ENCODE measurements around the gene GABRQ. TPM values are rescaled to one million over a fixed set of nuclear protein-coding genes. Genes with fewer than 3 reads are reported as not detected.

GABRQ gene
- total RNA-seq, 6 experiments from 2014 or later = not detected

DNA sequence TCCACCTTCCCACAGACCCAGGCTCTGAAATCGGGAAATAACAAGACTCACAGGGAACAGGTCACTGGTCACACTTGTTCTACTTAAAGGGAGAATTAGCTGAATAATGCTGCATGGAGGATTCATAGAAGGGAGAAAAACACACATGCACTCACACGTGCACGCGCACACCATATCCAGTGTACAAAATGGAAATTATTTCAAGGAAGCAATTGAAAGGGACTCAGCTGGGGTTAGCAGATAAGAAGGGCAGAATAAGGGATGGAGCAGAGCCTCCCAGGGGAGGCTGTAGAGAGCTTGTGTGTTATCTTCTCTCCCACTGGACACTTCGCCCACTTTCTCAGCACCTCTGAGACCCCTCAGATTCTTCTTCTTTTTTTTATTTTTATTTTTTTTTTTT, 10.3 kb downstream of the GABRQ start:
- TF ChIP-seq, protein P1, sequence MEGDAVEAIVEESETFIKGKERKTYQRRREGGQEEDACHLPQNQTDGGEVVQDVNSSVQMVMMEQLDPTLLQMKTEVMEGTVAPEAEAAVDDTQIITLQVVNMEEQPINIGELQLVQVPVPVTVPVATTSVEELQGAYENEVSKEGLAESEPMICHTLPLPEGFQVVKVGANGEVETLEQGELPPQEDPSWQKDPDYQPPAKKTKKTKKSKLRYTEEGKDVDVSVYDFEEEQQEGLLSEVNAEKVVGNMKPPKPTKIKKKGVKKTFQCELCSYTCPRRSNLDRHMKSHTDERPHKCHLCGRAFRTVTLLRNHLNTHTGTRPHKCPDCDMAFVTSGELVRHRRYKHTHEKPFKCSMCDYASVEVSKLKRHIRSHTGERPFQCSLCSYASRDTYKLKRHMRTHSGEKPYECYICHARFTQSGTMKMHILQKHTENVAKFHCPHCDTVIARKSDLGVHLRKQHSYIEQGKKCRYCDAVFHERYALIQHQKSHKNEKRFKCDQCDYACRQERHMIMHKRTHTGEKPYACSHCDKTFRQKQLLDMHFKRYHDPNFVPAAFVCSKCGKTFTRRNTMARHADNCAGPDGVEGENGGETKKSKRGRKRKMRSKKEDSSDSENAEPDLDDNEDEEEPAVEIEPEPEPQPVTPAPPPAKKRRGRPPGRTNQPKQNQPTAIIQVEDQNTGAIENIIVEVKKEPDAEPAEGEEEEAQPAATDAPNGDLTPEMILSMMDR (IDR thresholded peaks at IDR 0.05) = no peak
- DNase-seq = no peak
- no peaks in the 10 kb centered on the region for H3K4me1 Mint-ChIP-seq (ENCODE audit: low read depth)
- H3K9me3 Mint-ChIP-seq = no peaks in the 10 kb centered on the region
- peaks cover 3% of the 10 kb centered on the region for H3K27me3 Mint-ChIP-seq (ENCODE audit: insufficient read depth)
- no peaks in the 10 kb centered on the region for H3K36me3 Mint-ChIP-seq (ENCODE audit: low read depth)
- H3K27ac Mint-ChIP-seq = no peak overlapping the region
- no peak overlapping the region for H3K4me3 Mint-ChIP-seq

DNA sequence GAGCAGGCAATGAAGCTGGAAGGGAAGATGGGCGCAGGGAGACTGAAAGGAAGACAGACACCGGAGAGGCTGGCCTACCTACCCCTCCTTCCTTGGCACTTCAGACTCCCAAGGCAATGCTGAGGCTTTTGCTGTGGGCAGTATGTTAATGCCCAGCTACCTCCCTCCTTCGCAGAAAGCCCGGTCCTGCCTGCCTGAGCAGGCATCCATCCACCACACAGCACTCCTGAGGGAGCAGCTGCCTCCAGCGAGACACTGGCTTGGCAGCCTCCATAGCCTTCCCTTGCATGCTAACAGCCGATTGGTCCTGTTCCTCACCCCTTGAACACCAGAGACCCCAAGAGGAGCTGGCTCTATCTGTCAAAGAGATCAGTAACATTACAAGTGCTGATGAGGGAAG, 14.4 kb downstream of the GABRQ start:
- H3K9me3 Mint-ChIP-seq = no peaks in the 10 kb centered on the region
- no peak overlapping the region for H3K27ac Mint-ChIP-seq
- H3K36me3 Mint-ChIP-seq (ENCODE audit: low read depth) = no peaks in the 10 kb centered on the region
- H3K4me3 Mint-ChIP-seq = no peak overlapping the region
- peaks cover 8% of the 10 kb centered on the region for H3K27me3 Mint-ChIP-seq (ENCODE audit: insufficient read depth)
- TF ChIP-seq, protein P1 (IDR thresholded peaks at IDR 0.05) = no peak
- no peak for DNase-seq
- H3K4me1 Mint-ChIP-seq (ENCODE audit: low read depth) = no peaks in the 10 kb centered on the region

DNA sequence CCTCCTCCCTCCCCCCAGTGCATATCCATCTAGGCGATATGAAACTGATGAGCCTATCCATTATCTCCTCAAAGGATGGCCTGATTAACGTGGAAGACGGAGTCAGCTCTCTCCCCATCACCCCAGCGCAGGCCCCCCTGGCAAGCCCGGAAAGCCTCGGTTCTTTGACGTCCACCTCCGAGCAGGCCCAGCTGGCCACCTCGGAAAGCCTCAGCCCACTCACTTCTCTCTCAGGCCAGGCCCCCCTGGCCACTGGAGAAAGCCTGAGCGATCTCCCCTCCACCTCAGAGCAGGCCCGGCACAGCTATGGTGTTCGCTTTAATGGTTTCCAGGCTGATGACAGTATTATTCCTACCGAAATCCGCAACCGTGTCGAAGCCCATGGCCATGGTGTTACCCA, 14.8 kb downstream of the GABRQ start:
- no peak overlapping the region for H3K27ac Mint-ChIP-seq
- H3K36me3 Mint-ChIP-seq (ENCODE audit: low read depth) = no peaks in the 10 kb centered on the region
- no peaks in the 10 kb centered on the region for H3K9me3 Mint-ChIP-seq
- no peak for DNase-seq
- H3K4me3 Mint-ChIP-seq = no peak overlapping the region
- TF ChIP-seq, protein P1 (IDR thresholded peaks at IDR 0.05) = no peak
- H3K4me1 Mint-ChIP-seq (ENCODE audit: low read depth) = no peaks in the 10 kb centered on the region
- peaks cover 8% of the 10 kb centered on the region for H3K27me3 Mint-ChIP-seq (ENCODE audit: insufficient read depth)

DNA sequence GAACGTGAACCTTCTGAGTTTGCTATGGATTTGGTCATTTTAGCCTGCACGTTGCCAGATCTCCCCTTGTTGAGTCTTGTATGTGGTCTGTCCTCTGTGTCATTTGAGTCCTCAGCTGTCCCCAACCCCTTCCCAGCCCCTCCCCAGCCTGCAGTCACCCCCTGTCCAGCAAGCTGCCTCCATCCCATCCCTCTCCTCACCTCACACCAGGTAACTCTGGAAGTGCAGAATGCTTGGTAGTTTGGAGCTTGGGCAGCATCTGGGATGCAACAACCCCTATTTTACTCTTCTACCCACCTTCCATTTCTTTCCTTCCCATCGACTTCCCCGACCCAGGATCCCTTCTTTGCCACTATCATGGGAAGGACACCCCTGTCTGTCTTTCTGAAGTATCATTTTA, 18.4 kb downstream of the GABRQ start:
- H3K4me1 Mint-ChIP-seq (ENCODE audit: low read depth) = no peaks in the 10 kb centered on the region
- H3K27me3 Mint-ChIP-seq (ENCODE audit: insufficient read depth) = peaks cover 5% of the 10 kb centered on the region
- no peaks in the 10 kb centered on the region for H3K36me3 Mint-ChIP-seq (ENCODE audit: low read depth)
- no peak overlapping the region for H3K27ac Mint-ChIP-seq
- no peak for DNase-seq
- H3K9me3 Mint-ChIP-seq = no peaks in the 10 kb centered on the region
- TF ChIP-seq, protein P1 (IDR thresholded peaks at IDR 0.05) = no peak
- H3K4me3 Mint-ChIP-seq = no peak overlapping the region

DNA sequence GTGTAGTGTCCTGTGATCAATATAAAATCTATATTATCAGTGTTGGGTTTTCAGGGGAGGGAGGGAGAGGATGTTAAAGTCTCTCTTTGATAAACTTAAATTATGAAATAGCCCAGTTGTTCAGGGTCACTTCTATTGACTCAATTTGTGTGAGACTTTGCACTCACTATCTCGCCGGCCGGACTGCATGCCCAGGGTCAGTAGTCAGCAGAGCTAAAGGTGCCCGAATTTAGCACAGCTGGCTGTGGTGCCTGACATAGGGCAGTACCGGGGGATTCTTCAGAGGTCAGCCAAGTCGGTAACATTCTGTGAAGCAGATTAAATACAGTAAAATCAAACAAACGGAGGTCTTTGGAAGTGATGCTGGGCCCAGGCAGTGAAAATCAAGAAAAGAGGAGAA, 19.2 kb downstream of the GABRQ start:
- Mint-ChIP-seq H3K27ac (no peak overlapping the region), H3K36me3 (ENCODE audit: low read depth) (no peaks in the 10 kb centered on the region), H3K9me3 (no peaks in the 10 kb centered on the region), H3K4me3 (no peak overlapping the region), H3K27me3 (ENCODE audit: insufficient read depth) (peaks cover 5% of the 10 kb centered on the region), H3K4me1 (ENCODE audit: low read depth) (no peaks in the 10 kb centered on the region)
- TF ChIP-seq, protein P1 (IDR thresholded peaks at IDR 0.05) = no peak
- no peak for DNase-seq

DNA sequence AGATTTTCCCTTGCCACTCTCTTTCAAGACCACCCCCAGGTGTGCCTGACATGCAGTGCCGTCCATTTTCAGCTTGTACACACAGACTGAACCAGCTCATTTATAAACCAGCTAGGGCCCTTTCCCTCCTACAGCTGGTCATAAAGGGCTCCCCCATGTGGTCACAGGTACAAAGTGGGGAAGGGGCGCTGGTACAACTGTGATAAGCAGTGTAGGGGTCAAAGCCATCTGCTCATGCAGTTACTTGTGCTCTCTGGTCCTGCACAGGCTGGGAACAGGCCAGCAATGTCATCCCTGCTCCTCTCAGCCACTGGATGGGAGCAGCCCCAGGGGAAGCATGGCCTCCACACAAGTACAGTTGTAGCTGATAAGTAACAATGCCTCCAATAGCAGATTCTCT, 20.6 kb downstream of the GABRQ start:
- no peak overlapping the region for H3K4me3 Mint-ChIP-seq
- H3K36me3 Mint-ChIP-seq (ENCODE audit: low read depth) = no peaks in the 10 kb centered on the region
- H3K27ac Mint-ChIP-seq = no peak overlapping the region
- H3K27me3 Mint-ChIP-seq (ENCODE audit: insufficient read depth) = peaks cover 5% of the 10 kb centered on the region
- H3K9me3 Mint-ChIP-seq = no peaks in the 10 kb centered on the region
- no peak for DNase-seq
- TF ChIP-seq, protein P1 (IDR thresholded peaks at IDR 0.05) = no peak
- H3K4me1 Mint-ChIP-seq (ENCODE audit: low read depth) = no peaks in the 10 kb centered on the region

All from HFFc6 (cell line).